Measurements from ENCODE around the gene TBL3. TPM values are rescaled to one million over a fixed set of nuclear protein-coding genes. Genes with fewer than 3 reads are reported as not detected.

Gene TBL3
- total and polyA plus RNA-seq, 7 donors = 31.5 to 78.0 (median 41.8) TPM

DNA sequence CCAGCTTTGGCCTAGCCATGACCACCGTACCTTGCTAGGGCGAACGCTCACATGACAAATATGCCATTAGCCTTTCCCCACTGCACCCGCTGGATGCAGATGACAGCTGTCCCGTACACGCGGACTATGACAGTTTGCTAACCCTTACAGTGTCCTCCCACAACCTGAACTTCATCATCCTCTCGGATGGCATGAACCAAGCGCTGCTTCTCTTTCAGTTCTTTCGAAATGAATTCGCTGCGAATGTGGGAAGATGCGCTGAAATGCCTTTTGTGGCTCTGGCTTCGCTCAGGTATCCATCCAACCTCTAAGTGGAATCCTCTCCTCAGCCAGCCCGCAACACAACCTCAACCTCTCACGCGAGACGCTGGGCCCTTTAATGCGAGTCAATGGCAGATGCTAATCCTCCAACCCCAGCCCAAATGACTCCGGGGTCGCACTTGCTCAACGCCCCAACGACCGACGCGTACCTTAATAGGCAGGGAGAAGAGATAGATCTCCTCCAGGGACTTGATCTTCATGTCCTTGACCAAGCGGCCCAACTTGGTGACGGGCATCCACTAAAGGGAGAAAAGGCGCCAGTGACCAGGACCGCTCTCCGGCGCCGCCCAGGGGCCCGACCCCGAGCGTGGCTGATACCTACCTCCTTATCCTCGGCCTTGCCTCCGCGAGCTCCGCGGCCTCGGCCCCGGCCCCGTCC is 7.9 kb upstream of the TBL3 start:
- TF ChIP-seq, protein P1, sequence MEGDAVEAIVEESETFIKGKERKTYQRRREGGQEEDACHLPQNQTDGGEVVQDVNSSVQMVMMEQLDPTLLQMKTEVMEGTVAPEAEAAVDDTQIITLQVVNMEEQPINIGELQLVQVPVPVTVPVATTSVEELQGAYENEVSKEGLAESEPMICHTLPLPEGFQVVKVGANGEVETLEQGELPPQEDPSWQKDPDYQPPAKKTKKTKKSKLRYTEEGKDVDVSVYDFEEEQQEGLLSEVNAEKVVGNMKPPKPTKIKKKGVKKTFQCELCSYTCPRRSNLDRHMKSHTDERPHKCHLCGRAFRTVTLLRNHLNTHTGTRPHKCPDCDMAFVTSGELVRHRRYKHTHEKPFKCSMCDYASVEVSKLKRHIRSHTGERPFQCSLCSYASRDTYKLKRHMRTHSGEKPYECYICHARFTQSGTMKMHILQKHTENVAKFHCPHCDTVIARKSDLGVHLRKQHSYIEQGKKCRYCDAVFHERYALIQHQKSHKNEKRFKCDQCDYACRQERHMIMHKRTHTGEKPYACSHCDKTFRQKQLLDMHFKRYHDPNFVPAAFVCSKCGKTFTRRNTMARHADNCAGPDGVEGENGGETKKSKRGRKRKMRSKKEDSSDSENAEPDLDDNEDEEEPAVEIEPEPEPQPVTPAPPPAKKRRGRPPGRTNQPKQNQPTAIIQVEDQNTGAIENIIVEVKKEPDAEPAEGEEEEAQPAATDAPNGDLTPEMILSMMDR (IDR thresholded peaks at IDR 0.05) = no peak
- Histone ChIP-seq H3K4me3 (peak overlapping the region; percentile 78), H3K27me3 (ENCODE audit: insufficient read depth in 3 of 3, low read length in 2 of 3) (no peaks in the 10 kb centered on the region), H3K4me1 (peaks cover 29% of the 10 kb centered on the region), H3K36me3 (ENCODE audit: insufficient read depth in 1 of 2, low read depth in 1 of 2) (peaks cover 0 to 32% of the 10 kb centered on the region in 2 donors), H3K27ac (peak overlapping the region; percentile 91), H3K9me3 (no peaks in the 10 kb centered on the region)
- WGBS, 3 donors = 9 to 13% (median 10%) methylated on average over 37 to 44 of the region's 44 CpGs
- DNase-seq (peak in 1 of 2 donors; percentile 54), ATAC-seq (peak; percentile 20 to 40 (median 36))
- intact Hi-C loops (cut with DNase I) = no loop called here

DNA sequence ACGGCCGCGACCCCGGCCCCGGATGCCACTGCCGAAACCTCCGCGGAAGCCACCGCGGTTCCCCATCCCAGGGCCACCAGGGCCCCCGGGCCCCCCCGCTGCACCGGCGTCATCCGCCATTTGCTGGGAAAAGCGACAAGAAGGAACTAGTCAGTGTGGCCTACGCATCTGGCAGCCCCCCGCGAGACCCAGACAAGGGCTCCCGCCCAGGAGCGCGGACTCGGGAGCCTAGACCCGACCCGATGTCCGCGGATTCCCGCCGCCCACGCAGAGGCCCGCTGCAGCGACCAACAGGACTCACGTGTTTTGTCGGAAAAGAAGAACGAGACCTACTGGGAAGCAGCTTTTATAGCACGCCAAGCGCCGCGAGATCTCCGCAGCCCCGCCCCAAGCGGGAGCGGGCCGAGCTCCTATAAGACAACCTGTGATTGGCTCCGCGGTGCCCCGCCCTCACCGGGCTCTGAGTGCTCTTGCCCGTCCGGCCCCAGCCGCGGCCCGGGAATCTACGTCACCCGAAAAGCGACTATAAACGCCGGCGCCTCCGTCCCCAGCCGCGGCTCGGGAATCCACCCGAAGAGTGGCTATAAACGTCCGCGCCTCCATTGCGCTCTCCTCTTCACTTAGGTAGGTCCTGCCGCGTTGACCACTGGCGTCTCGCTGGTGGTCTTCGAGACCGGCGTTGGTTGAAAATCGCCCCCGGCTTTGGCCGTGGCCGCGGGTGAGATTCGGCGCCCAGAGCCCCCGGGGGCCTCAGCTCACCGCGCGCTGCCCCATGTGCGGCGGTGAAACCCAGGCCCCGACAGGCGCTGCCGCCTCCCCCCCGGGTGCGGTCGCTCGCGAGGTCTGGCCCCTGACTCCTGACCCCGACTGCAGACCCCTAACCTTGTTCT is 7.1 kb upstream of the TBL3 start, which contains the start of gene RPS2:
RPS2 (minus strand) TSS at position 321 of the 890 bp plus-strand sequence; CDS start at position 120, 201 bp downstream.
- TF ChIP-seq, protein P1 (IDR thresholded peaks at IDR 0.05) = no peak
- ATAC-seq = peak; percentile 94 to 97 (median 95)
- peak; percentile 99 to 100 for DNase-seq
- Histone ChIP-seq H3K9me3 (no peaks in the 10 kb centered on the region), H3K4me3 (peak within 1 kb of the TSS; percentile 78), H3K4me1 (peaks cover 28% of the 10 kb centered on the region), H3K36me3 (ENCODE audit: insufficient read depth in 1 of 2, low read depth in 1 of 2) (peaks cover 0 to 32% of the 10 kb centered on the region in 2 donors), H3K27ac (peak within 1 kb of the TSS; percentile 91), H3K27me3 (ENCODE audit: insufficient read depth in 3 of 3, low read length in 2 of 3) (no peaks in the 10 kb centered on the region)
- intact Hi-C loops (cut with DNase I) = no loop called here
- WGBS, 3 donors = 0 to 1% (median 1%) methylated on average over 69 to 97 of the region's 97 CpGs

DNA sequence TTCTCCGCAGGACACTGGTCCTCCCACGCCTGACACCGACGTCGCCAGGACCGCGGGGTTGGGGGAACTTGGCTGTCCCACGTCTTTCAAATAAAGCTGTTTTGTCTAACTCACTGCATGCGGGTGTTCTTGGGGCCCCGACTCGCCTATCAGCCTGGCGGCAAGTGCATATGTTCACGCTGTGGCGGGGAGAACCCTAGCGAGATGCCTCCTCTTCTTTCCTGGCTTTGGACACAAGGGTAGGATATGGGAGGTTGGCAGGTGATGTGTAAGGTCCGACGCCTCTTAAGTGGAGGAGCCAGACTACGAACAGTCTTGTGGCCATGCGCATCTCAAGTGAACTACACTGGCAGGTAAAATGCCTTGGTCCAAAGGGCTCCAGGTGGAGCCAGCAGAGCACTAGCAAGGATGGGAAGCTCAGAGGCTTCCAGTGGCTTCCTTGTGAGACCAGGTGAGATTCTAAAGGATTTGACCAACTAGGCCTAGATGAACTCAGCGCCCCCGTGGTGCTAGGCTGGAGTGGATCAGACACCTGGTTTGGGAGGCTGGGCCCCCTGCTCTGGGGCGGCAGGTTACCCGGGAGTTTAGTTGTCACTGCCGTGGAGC is 6.4 kb upstream of the TBL3 start:
- Histone ChIP-seq H3K27ac (peak overlapping the region; percentile 91), H3K27me3 (ENCODE audit: insufficient read depth in 3 of 3, low read length in 2 of 3) (no peaks in the 10 kb centered on the region), H3K9me3 (no peaks in the 10 kb centered on the region), H3K36me3 (ENCODE audit: insufficient read depth in 1 of 2, low read depth in 1 of 2) (peaks cover 0 to 32% of the 10 kb centered on the region in 2 donors), H3K4me1 (peaks cover 26% of the 10 kb centered on the region), H3K4me3 (peak overlapping the region; percentile 78)
- intact Hi-C loops (cut with DNase I) = no loop called here
- 20 to 22% (median 21%) methylated on average over 24 of the region's 24 CpGs for WGBS, 3 donors
- DNase-seq = no peak
- TF ChIP-seq, protein P1 (IDR thresholded peaks at IDR 0.05) = no peak
- no peak for ATAC-seq

DNA sequence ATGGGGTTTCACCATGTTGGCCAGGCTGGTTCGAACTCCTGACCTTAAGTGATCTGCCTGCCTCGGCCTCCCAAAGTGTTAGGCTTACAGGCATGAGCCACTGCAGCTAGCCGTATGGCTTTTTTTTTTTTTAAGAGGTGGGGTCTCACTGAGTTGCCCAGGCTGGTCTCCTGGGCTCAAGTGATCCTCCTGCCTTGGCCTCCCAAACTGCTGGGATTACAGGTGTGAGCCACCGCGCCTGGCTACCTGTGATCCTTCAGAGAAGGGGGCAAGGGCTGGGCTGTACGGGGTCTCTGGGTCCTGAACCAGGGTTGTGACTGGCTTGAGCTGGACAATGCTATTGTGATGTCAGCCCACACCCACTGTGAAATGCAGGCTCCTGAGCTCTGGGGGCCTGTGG is 5.4 kb upstream of the TBL3 start, which contains the start of gene RNF151:
RNF151 (plus strand) TSS at position 397 of the 400 bp plus-strand sequence. CDS start 26 bp downstream, outside the sequence.
- ATAC-seq (no peak), DNase-seq (no peak)
- H3K27me3 ChIP-seq (ENCODE audit: insufficient read depth in 3 of 3, low read length in 2 of 3) = no peaks in the 10 kb centered on the region
- H3K27ac ChIP-seq = peak within 1 kb of the TSS; percentile 91
- TF ChIP-seq, protein P1 (IDR thresholded peaks at IDR 0.05) = no peak
- peaks cover 0 to 25% of the 10 kb centered on the region in 2 donors for H3K36me3 ChIP-seq (ENCODE audit: insufficient read depth in 1 of 2, low read depth in 1 of 2)
- intact Hi-C loops (cut with DNase I) = no loop called here
- H3K9me3 ChIP-seq = no peaks in the 10 kb centered on the region
- 94 to 98% (median 95%) methylated on average over 6 of the region's 6 CpGs for WGBS, 3 donors
- H3K4me3 ChIP-seq = peak within 1 kb of the TSS; percentile 78
- peaks cover 23% of the 10 kb centered on the region for H3K4me1 ChIP-seq
